Mucosa of rectum (tissue), 2 donors: ENCODE measurements around the gene SLC4A2.

Source experiments
- H3K27ac ChIP-seq, 2 donors: one replicate each; pipeline ENCODE4 v1.7.0; 2013; ENCODE audit warnings: inconsistent platforms in 2 of 2, low read depth in 2 of 2, low read length in 2 of 2
- H3K27me3 ChIP-seq, 2 donors: one replicate each; pipeline ENCODE4 v1.7.0; 2013; ENCODE audit warnings: low read length in 2 of 2; ENCODE audit not compliant: control insufficient read depth in 2 of 2, insufficient read depth in 2 of 2
- H3K36me3 ChIP-seq, 2 donors: one replicate each; pipeline ENCODE4 v1.7.0; 2013; ENCODE audit warnings: low read length in 2 of 2; ENCODE audit not compliant: control insufficient read depth in 2 of 2, insufficient read depth in 2 of 2
- H3K4me1 ChIP-seq, 2 donors: one replicate each; pipeline ENCODE4 v1.7.0; 2013; ENCODE audit warnings: low read length in 2 of 2, mild to moderate bottlenecking in 1 of 2; ENCODE audit not compliant: control insufficient read depth in 2 of 2, insufficient read depth in 2 of 2
- H3K4me3 ChIP-seq, 2 donors: one replicate each; pipeline ENCODE4 v1.7.0; 2013; ENCODE audit warnings: low read length in 2 of 2
- H3K9ac ChIP-seq, 2 donors: one replicate each; pipeline ENCODE4 v1.7.0; 2013; ENCODE audit warnings: low read length in 2 of 2, low read depth in 1 of 2, mild to moderate bottlenecking in 1 of 2
- H3K9me3 ChIP-seq, 2 donors: one replicate each; pipeline ENCODE4 v1.7.0; 2013; ENCODE audit warnings: low read length in 2 of 2; ENCODE audit not compliant: control insufficient read depth in 2 of 2
- donor health status: healthy.
- donor health status: Normal muscosa, but diverticular disease.

SLC4A2 gene

DNA sequence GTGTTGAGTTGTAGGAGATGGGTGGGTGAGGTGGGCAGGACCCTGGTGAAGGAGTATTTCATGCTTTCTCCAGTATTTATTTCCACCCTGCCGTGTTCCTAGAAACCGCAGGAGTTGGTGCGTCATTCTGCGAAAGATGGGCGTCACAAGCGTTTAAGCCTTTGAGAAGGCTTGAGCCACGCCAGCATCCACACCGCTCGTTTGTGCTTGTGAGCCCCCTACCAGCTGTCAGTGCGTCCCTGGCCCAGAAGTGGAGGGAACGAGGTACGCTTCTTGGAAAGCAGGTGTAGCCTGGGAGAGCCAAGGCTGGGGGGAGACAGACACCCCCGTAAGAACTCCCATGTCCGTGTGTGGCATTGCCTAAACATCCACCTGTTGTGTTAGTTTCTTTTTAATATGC, 32.6 kb downstream of the SLC4A2 start:
- Histone ChIP-seq H3K9ac (no peak overlapping the region), H3K4me1 (peaks cover 22 to 30% of the 10 kb centered on the region in 2 donors), H3K27me3 (no peaks in the 10 kb centered on the region), H3K4me3 (no peak overlapping the region), H3K9me3 (no peaks in the 10 kb centered on the region), H3K36me3 (no peaks in the 10 kb centered on the region), H3K27ac (no peak overlapping the region)

DNA sequence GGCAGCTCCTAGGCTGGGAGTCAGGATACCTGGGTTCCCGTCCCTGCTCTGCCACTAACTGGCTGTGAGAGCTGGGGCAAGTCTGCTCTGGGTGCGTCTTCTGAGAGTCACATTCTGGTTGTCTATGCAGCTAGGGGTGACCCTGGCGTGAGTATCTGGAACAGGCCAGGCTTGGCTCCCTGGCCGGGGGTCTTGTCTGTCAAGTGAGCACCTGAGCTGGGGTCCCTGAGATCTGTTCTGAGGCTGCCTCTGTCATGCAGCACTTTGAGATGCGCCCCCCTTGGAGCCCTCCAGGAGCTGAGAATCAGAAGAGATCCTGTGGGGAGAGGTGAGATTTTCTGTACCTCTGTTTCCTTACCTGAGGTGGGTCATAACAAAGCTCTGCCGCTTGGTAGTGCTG, 34.4 kb downstream of the SLC4A2 start:
- Histone ChIP-seq H3K9me3 (no peaks in the 10 kb centered on the region), H3K27me3 (no peaks in the 10 kb centered on the region), H3K9ac (no peak overlapping the region), H3K4me1 (peaks cover 8 to 17% of the 10 kb centered on the region in 2 donors), H3K27ac (no peak overlapping the region), H3K36me3 (no peaks in the 10 kb centered on the region), H3K4me3 (no peak overlapping the region)

DNA sequence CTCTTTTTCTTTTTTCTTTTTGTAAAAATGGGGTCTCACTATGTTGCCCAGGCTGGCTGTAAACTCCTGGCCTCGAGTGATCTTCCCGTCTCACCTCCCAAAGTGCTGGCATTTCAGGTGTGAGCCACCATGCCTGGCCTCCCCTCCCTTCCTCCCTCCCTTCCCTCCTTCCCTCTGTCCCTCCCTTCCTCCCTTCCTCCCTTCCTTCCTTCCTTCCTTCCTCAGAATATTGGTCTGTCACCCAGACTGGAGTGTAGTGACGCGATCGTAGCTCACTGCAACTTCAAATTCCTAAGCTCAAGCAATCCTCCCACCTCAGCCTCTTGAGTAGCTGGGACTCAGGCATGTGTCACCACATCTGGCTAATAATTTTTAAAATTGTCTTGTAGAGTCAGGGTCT, 35.3 kb downstream of the SLC4A2 start:
- Histone ChIP-seq H3K36me3 (no peaks in the 10 kb centered on the region), H3K27me3 (no peaks in the 10 kb centered on the region), H3K4me1 (peaks cover 3 to 12% of the 10 kb centered on the region in 2 donors), H3K4me3 (no peak overlapping the region), H3K27ac (no peak overlapping the region), H3K9me3 (no peaks in the 10 kb centered on the region), H3K9ac (no peak overlapping the region)

DNA sequence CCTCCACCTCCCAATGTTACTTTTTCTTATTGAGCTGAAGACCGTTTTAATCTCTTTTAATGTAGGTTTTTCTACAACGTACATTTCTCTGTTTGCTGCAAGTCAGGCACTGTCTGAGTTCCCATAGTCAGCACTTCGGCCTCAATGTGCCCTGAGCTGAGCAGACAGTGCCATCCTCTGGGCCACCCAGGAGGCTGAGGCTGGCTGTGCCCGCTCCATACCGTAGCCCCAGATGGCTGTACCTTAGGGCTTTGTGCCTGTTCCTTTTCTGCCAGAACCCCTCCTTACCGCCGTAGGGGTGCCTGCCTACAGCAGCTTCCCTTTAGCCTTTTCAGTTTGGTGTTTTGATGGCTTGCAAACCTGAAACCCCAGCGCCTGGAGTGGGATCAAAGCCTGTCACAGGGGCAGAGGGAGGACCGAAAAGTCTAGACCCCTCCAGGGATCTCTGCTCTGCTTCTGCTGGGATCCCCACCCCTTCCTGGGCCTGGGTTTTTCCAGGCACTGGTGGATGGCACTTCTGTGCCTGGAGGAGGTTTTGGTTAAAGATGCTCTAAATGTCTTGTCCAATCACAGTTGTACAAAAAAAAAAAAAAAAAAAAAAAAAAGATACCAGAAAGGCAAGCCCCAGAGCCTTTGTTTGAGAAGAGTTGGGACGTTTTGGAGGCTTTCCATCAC, 35.9 kb downstream of the SLC4A2 start:
- H3K9ac ChIP-seq, result no peak overlapping the region
- H3K27ac ChIP-seq, result no peak overlapping the region
- H3K4me1 ChIP-seq, result peaks cover 0 to 10% of the 10 kb centered on the region in 2 donors

DNA sequence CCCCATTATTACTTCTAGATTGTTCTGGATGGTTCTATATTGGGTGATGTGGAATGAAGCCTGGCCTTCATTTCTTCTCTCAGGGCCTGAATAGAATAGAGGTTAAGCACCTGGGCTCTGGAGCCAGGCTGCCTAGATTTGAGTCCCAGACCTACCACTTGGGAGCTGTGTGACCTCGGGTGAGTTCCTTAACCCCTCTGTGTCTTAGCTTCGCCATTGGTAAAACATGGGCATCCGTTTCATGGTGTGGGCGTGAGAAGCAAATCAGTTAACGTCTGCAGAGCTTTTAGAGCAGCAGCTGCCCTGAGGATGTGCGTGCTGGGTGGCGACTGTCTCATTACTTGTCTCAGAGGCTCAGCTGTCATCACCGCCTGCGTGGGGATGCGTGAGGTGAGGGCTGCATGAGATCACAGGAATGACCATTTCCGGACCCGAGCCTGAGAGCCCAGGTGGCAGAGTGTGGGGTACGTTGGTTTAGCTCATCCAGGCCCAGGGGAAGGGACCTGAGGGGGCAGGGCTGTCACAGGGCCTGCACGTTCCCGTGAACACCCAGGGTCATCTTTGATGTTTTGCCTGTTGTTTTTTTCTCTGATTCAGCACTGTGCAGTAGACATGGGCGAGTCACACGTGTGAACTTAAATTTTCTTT, 36.6 kb downstream of the SLC4A2 start:
- Histone ChIP-seq H3K9me3 (no peaks in the 10 kb centered on the region), H3K4me1 (peaks cover 0 to 10% of the 10 kb centered on the region in 2 donors), H3K9ac (no peak overlapping the region), H3K27me3 (no peaks in the 10 kb centered on the region), H3K36me3 (no peaks in the 10 kb centered on the region), H3K4me3 (no peak overlapping the region), H3K27ac (no peak overlapping the region)

More for the DNA sequence above, 35.9 kb downstream of the SLC4A2 start:
- H3K36me3 ChIP-seq, result no peaks in the 10 kb centered on the region
- no peaks in the 10 kb centered on the region for H3K27me3 ChIP-seq
- no peaks in the 10 kb centered on the region for H3K9me3 ChIP-seq
- no peak overlapping the region for H3K4me3 ChIP-seq

DNA sequence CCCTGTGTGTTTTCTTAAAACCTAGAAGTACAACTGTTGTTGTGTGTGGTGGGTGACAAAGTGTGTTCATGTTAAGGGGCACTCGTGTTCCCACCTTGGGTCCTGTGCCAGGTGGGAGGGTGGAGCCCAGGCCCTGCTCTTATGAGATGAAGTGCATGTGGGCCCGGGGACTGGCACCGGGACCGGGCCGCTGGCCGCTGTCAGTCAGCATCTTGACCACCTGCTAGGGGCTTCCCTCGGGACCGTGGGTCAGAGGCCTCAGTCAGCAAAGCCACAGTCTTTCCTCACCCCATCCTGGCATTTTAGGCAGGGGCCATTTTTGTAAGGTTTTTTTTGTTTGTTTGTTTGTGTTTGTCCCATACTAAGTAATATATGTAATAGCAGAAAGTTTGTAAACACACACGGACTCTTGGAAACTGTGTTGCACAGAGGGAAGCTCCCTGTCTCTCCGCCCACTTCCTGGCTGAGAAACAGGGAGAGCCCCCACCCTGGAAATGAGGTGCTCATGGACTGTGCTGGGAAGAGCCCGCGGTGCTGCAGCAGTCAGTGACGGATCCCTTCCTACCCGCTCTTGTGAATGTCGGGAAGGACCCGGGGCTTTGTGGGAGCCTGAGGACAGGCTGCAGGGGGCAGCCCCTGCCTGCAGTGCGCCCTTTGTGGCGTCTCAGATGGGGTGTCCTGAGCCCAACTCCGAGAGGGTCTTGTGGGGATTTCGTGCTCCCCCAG, 40.3 kb downstream of the SLC4A2 start:
- H3K27me3 ChIP-seq, result no peaks in the 10 kb centered on the region

DNA sequence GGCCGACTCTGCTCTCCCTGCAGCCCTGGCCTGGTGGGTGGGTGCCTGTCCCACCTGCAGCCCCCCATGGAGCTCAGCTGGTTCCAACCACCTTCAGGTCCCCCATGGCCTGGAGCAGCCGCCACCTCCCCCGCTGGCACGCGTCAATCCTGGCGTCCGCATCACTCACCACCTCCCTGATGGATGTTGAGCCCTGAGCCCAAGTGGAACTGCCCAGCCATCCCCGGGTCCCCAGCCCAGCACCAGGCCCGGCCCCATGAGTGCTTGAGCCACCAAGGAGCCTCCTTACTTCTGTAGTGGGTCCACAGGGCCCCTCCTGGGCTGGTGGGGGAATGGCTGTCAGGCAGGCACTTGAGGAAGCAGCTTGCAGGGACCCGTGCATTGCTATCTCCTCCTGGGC, 41.5 kb downstream of the SLC4A2 start:
- Histone ChIP-seq H3K36me3 (peaks cover 0 to 4% of the 10 kb centered on the region in 2 donors), H3K4me1 (no peaks in the 10 kb centered on the region), H3K4me3 (no peak overlapping the region), H3K9ac (no peak overlapping the region), H3K27me3 (no peaks in the 10 kb centered on the region), H3K9me3 (no peaks in the 10 kb centered on the region), H3K27ac (no peak overlapping the region)

More for the DNA sequence above, 40.3 kb downstream of the SLC4A2 start:
- H3K36me3 ChIP-seq, result peaks cover 0 to 3% of the 10 kb centered on the region in 2 donors
- H3K9me3 ChIP-seq, result no peaks in the 10 kb centered on the region
- no peak overlapping the region for H3K4me3 ChIP-seq
- H3K4me1 ChIP-seq, result no peaks in the 10 kb centered on the region
- no peak overlapping the region for H3K27ac ChIP-seq
- H3K9ac ChIP-seq, result no peak overlapping the region

DNA sequence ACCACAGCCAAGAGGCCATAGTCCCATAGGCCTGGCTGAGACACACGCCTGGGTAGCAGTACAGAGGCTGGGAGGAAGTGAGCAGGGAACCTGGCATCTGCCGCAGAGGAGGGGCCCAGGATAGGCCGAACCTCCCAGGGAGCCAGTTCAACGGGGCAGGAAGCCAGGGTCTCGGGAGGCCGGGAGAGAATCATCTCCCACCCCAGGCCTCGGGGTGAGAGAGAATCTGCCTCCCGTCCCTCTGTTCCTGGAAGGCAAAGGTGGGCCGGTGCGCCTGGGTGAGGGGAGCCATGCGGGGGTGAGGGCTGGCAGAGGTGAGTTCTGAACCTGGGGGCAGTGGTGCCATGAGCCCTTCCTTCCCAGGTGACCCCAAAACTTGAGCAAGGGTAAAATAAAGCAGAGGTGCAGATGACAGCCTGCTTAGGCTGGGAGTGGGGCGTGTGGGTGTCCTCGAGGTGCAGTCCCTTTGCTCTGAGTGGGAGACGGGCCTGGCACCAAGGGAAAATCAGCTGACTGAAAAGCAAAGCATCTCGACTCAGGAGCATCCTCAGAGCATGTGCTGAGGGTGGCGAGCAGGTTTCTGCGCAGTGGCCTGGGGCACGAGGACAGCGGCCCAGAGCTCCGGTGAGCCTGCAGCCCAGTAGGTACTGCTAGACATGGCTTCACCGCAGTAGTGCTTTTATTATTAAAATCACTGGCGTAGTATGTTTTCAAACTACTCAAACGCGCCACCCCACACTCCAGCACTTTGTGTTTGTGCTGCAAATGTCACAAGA, 42.4 kb downstream of the SLC4A2 start:
- Histone ChIP-seq H3K9me3 (no peaks in the 10 kb centered on the region), H3K36me3 (peaks cover 0 to 4% of the 10 kb centered on the region in 2 donors), H3K27ac (no peak overlapping the region), H3K27me3 (no peaks in the 10 kb centered on the region), H3K4me1 (no peaks in the 10 kb centered on the region), H3K4me3 (no peak overlapping the region), H3K9ac (no peak overlapping the region)

DNA sequence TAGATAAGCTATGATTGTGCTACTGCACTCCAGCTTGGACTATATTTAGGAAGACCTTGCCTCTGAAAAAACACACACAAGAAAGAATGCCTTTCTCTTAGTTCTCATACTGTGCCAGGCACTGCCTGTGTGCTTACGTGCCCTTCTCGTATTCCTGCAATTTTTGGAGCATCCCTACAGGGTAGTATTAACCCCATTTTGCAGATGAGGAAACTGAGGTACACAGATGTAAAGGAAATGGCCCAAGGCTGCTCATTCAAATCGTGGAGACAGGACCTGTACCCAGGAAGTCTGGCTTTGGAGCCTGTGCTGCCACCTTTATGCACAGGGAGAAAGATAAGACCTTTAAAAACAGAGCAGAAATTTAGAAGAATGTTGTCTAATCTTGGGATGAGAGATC, 43.6 kb downstream of the SLC4A2 start:
- Histone ChIP-seq H3K4me3 (no peak overlapping the region), H3K36me3 (peaks cover 0 to 4% of the 10 kb centered on the region in 2 donors), H3K9ac (no peak overlapping the region), H3K4me1 (no peaks in the 10 kb centered on the region), H3K27me3 (no peaks in the 10 kb centered on the region), H3K9me3 (no peaks in the 10 kb centered on the region), H3K27ac (no peak overlapping the region)
